ENCODE results near the gene CAMK2B. TPM values are rescaled to one million over a fixed set of nuclear protein-coding genes. Genes with fewer than 3 reads are reported as not detected.

CAMK2B gene
- total RNA-seq, 4 donors from 2014 or later, result 35.3 to 64.8 (median 46.0) TPM

DNA sequence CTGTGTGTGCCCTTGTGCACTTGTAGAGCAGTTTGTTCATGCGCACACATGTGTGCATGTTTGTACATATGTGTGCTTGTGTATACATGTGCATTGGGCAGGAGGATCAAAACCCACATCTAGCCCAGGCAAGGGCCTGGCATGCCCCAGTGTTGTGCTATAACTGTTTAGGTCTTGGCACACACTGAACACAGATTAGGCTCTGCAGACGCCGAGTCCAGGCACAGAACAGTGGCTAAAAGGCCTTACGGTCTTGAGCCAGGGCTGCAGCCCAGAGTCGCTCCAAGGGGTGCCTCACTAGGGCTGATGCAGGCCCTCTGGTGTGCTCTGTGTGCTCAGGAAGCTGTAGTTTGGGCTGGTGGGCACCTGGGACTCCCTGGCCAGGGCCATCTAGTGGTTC lies 68.9 kb downstream of the CAMK2B start:
- no peak for TF ChIP-seq POLR2A (IDR thresholded peaks at IDR 0.05)
- TF ChIP-seq, protein P1, sequence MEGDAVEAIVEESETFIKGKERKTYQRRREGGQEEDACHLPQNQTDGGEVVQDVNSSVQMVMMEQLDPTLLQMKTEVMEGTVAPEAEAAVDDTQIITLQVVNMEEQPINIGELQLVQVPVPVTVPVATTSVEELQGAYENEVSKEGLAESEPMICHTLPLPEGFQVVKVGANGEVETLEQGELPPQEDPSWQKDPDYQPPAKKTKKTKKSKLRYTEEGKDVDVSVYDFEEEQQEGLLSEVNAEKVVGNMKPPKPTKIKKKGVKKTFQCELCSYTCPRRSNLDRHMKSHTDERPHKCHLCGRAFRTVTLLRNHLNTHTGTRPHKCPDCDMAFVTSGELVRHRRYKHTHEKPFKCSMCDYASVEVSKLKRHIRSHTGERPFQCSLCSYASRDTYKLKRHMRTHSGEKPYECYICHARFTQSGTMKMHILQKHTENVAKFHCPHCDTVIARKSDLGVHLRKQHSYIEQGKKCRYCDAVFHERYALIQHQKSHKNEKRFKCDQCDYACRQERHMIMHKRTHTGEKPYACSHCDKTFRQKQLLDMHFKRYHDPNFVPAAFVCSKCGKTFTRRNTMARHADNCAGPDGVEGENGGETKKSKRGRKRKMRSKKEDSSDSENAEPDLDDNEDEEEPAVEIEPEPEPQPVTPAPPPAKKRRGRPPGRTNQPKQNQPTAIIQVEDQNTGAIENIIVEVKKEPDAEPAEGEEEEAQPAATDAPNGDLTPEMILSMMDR (IDR thresholded peaks at IDR 0.05 in 4 of 5, conservative IDR thresholded peaks at IDR 0.05 in 1 of 5), result no peak

DNA sequence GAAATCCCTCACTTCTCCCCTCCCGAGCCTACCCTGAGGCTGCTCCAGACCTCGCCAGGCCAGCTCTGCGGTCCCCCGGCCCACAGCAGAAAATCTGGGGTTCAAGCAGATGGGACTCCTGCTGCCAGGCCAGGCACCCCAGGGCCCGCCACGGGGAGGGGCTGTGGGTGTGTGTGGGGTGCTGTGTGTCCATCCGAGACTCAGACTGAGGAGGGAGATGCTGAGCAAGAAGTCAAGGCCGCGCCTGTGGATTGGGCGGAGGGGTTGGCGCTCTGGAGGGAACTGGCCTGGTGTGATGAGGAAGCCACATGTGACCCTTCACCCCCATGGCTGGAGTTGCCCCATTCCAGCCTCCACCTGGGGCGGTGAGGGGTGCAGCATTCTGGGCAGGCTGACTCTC lies 73.5 kb downstream of the CAMK2B start:
- TF ChIP-seq POLR2A (IDR thresholded peaks at IDR 0.05), result no peak
- TF ChIP-seq, protein P1 (IDR thresholded peaks at IDR 0.05 in 4 of 5, conservative IDR thresholded peaks at IDR 0.05 in 1 of 5), result no peak
- no peak overlapping the region for H3K27ac ChIP-seq
- peaks cover 22 to 27% of the 10 kb centered on the region in 2 donors for H3K4me1 ChIP-seq
- DNase-seq (no peak), ATAC-seq (no peak)
- in situ Hi-C loops (cut with MboI; ENCODE audit: low sequenced_read_pairs in 4 of 4), result no loop called here
- intact Hi-C loops (cut with DNase I; ENCODE audit: low total_unique reads), result no loop called here
- no peaks in the 10 kb centered on the region for H3K27me3 ChIP-seq
- H3K36me3 ChIP-seq, result no peaks in the 10 kb centered on the region
- no peaks in the 10 kb centered on the region for H3K9me3 ChIP-seq
- H3K4me3 ChIP-seq, result no peak overlapping the region

More for the DNA sequence above, 68.9 kb downstream of the CAMK2B start:
- Histone ChIP-seq H3K4me1 (peaks cover 52 to 57% of the 10 kb centered on the region in 2 donors), H3K27me3 (no peaks in the 10 kb centered on the region), H3K27ac (peak overlapping the region; percentile 87 to 99 (median 96)), H3K36me3 (no peaks in the 10 kb centered on the region), H3K4me3 (no peak overlapping the region), H3K9me3 (no peaks in the 10 kb centered on the region)
- in situ Hi-C loops (cut with MboI; ENCODE audit: low sequenced_read_pairs in 4 of 4) (no loop called here), intact Hi-C loops (cut with DNase I; ENCODE audit: low total_unique reads) (loop anchor here (2.0 to 5.0 kb wide), 2 partner anchors 16 to 231 kb away; no protein-coding TSS in a partner anchor)
- ATAC-seq (no peak), DNase-seq (no peak)

DNA sequence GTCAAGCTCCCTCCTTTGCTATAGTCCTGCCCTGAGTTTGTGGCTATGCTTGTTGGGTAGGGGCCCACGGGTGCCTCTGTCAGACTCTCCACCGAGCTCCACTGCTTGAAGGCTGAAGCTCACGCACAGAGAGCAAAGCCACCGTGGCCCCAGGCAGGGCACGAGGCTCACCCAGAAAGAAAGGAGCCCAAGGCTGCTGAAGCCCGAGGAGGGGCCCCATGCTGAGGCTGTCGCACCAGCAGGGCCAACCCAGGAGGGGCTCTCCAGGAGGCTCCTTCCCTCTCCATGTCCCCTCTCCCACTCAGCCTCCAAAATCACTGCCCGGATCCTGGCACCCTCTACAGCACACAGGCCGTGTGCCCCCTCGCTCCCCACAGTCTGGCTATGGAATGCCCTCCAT lies 74.1 kb downstream of the CAMK2B start:
- H3K27ac ChIP-seq, result no peak overlapping the region
- in situ Hi-C loops (cut with MboI; ENCODE audit: low sequenced_read_pairs in 4 of 4) (no loop called here), intact Hi-C loops (cut with DNase I; ENCODE audit: low total_unique reads) (no loop called here)
- H3K9me3 ChIP-seq, result no peaks in the 10 kb centered on the region
- TF ChIP-seq POLR2A (IDR thresholded peaks at IDR 0.05), result no peak
- H3K4me1 ChIP-seq, result peaks cover 16 to 21% of the 10 kb centered on the region in 2 donors
- no peak overlapping the region for H3K4me3 ChIP-seq
- DNase-seq (no peak), ATAC-seq (no peak)
- H3K27me3 ChIP-seq, result no peaks in the 10 kb centered on the region
- no peaks in the 10 kb centered on the region for H3K36me3 ChIP-seq

DNA sequence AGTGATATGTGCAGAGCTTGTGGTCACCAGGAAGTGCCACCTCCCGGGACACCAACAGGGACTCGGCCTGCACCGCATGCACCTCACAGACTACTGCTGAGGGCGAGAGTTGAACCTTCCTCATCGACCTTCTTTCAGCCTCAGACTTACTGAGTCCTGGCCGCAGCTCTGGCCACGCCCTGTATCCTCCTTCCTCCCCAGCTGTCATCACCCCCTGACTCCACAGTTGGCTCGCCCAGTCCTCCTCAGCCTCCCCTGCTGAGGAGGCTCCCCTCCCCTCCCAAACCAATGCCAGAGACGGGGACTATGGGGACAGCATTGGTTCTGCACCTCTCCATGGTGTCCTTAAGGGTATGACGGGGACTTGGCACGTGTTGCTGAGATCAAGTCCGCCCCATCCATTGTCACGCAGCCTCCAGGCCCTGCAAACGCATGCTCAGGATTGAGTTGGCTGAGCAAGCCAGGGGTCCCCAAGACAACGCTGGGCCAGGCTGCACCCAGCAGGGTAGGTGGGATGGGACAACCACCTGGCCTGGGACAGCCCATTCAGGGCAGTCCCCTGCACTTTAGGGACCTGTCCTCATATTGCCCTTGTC lies 75.7 kb downstream of the CAMK2B start:
- Histone ChIP-seq H3K36me3 (no peaks in the 10 kb centered on the region), H3K9me3 (no peaks in the 10 kb centered on the region), H3K4me1 (peaks cover 7% of the 10 kb centered on the region in 2 donors), H3K4me3 (no peak overlapping the region), H3K27me3 (no peaks in the 10 kb centered on the region), H3K27ac (no peak overlapping the region)
- no peak for DNase-seq
- intact Hi-C loops (cut with DNase I; ENCODE audit: low total_unique reads) (no loop called here), in situ Hi-C loops (cut with MboI; ENCODE audit: low sequenced_read_pairs in 4 of 4) (loop anchor here in 2 of 4 donors (10.0 to 25.0 kb wide), 2 partner anchors 225 to 238 kb away; partner anchors contain the start of gene NUDCD3 (in 1 of the 2))
- no peak for ATAC-seq
- TF ChIP-seq POLR2A (IDR thresholded peaks at IDR 0.05), result no peak
- TF ChIP-seq, protein P1 (IDR thresholded peaks at IDR 0.05 in 4 of 5, conservative IDR thresholded peaks at IDR 0.05 in 1 of 5), result no peak

DNA sequence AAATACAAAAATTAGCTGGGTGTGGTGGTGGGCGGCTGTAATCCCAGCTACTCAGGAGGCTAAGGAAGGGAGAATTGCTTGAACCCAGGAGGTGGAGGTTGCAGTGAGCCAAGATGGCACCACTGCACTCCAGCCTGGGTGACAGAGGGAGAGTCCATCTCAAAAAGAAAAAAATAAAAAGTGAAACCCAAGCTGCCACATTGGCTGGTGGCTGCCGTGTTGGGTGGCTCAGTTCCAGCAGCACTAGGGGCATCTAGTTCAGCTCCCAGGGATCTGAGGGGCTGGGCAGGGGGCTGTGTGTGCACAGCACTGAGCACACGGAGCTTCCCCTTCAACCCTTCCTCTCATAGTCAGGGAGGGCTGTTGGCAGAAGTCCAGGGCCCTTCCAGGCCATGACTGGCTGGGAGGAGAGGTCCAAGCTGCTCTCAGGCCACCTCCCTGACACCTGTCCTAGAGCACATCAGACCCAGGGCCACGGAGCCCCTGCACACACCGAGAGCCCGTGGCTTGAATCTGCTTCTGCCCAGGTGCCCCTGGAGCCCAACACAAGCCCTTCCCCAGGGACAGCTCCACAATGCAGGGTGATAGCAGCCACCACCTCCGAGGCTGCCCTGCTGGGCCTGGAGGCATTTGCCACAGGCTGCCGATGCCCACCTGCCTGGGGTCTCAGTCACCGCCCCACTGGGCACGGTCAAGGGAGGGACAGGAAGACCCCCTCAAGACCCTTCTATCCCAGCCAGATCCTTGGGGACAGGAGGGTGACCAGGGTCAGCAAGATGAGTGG lies 77.3 kb downstream of the CAMK2B start:
- no peaks in the 10 kb centered on the region for H3K27me3 ChIP-seq
- no peaks in the 10 kb centered on the region for H3K36me3 ChIP-seq
- H3K4me3 ChIP-seq, result no peak overlapping the region
- in situ Hi-C loops (cut with MboI; ENCODE audit: low sequenced_read_pairs in 4 of 4) (loop anchor here in 2 of 4 donors (10.0 to 25.0 kb wide), 2 partner anchors 227 to 239 kb away; partner anchors contain the start of gene NUDCD3 (in 1 of the 2)), intact Hi-C loops (cut with DNase I; ENCODE audit: low total_unique reads) (no loop called here)
- ATAC-seq (peak in 1 of 2 donors; percentile 26), DNase-seq (no peak)
- TF ChIP-seq, protein P1 (IDR thresholded peaks at IDR 0.05 in 4 of 5, conservative IDR thresholded peaks at IDR 0.05 in 1 of 5), result no peak
- TF ChIP-seq POLR2A (IDR thresholded peaks at IDR 0.05), result no peak
- no peaks in the 10 kb centered on the region for H3K9me3 ChIP-seq
- H3K4me1 ChIP-seq, result peaks cover 7% of the 10 kb centered on the region in 2 donors
- H3K27ac ChIP-seq, result no peak overlapping the region

Data from gastrocnemius medialis (tissue), 4 donors.